Skeletal muscle satellite cell (primary cell): ENCODE measurements around the gene DDC.

Experiments used
- H3K27me3 ChIP-seq: 2 replicates; pipeline ENCODE4 v1.7.0; 2013; ENCODE audit warnings: low read length; ENCODE audit not compliant: control insufficient read depth, insufficient read depth
- H3K36me3 ChIP-seq: 2 replicates; pipeline ENCODE4 v1.7.0; 2013; ENCODE audit warnings: mild to moderate bottlenecking, control low read depth, low read length; ENCODE audit not compliant: insufficient read depth
- H3K4me1 ChIP-seq: 2 replicates; pipeline ENCODE4 v1.7.0; 2013; ENCODE audit warnings: low read length; ENCODE audit not compliant: control insufficient read depth, insufficient read depth
- H3K4me2 ChIP-seq: 2 replicates; pipeline ENCODE4 v1.7.0; 2013; ENCODE audit warnings: mild to moderate bottlenecking, low read length
- H3K4me3 ChIP-seq: 2 replicates; pipeline ENCODE4 v1.7.0; 2013; ENCODE audit warnings: low read length
- H3K9ac ChIP-seq: 2 replicates; pipeline ENCODE4 v1.7.0; 2013; ENCODE audit warnings: mild to moderate bottlenecking, low read depth, low read length, moderate library complexity
- H3K9me3 ChIP-seq: replicated peaks from 2 replicates; pipeline ENCODE4 v1.7.0; 2013; ENCODE audit warnings: mild to moderate bottlenecking, control low read depth, low read length

The DDC gene

GRCh38 chr7:50507898-50508470 is 57.2 kb downstream of the DDC start:
- H3K27me3 ChIP-seq: peaks cover 3% of the 10 kb centered on the region
- H3K9ac ChIP-seq: no peak overlapping the region
- peaks cover 19% of the 10 kb centered on the region for H3K4me1 ChIP-seq
- H3K9me3 ChIP-seq: no peaks in the 10 kb centered on the region
- no peaks in the 10 kb centered on the region for H3K36me3 ChIP-seq
- H3K4me2 ChIP-seq: no peak overlapping the region
- H3K4me3 ChIP-seq: no peak overlapping the region

- H3K4me3 ChIP-seq: no peak overlapping the region
- H3K36me3 ChIP-seq: no peaks in the 10 kb centered on the region
- no peak overlapping the region for H3K9ac ChIP-seq
- H3K4me2 ChIP-seq: no peak overlapping the region
- H3K9me3 ChIP-seq: no peaks in the 10 kb centered on the region
- H3K4me1 ChIP-seq: peaks cover 39% of the 10 kb centered on the region
- H3K27me3 ChIP-seq: no peaks in the 10 kb centered on the region
Measured at GRCh38 chr7:50505553-50506210, 59.5 kb downstream of the DDC start.

- H3K4me1 ChIP-seq: peaks cover 39% of the 10 kb centered on the region
- H3K9me3 ChIP-seq: no peaks in the 10 kb centered on the region
- no peak overlapping the region for H3K4me3 ChIP-seq
- H3K9ac ChIP-seq: no peak overlapping the region
- no peak overlapping the region for H3K4me2 ChIP-seq
- no peaks in the 10 kb centered on the region for H3K36me3 ChIP-seq
- H3K27me3 ChIP-seq: no peaks in the 10 kb centered on the region
Measured at GRCh38 chr7:50504646-50505546, 60.3 kb downstream of the DDC start.

- Histone ChIP-seq H3K4me2 (peak overlapping the region; percentile 75), H3K4me1 (peaks cover 39% of the 10 kb centered on the region), H3K9me3 (no peaks in the 10 kb centered on the region), H3K27me3 (no peaks in the 10 kb centered on the region), H3K9ac (peak overlapping the region; percentile 62), H3K36me3 (no peaks in the 10 kb centered on the region), H3K4me3 (peak overlapping the region; percentile 28)
Measured at GRCh38 chr7:50502947-50503346, 62.3 kb downstream of the DDC start.

DNA sequence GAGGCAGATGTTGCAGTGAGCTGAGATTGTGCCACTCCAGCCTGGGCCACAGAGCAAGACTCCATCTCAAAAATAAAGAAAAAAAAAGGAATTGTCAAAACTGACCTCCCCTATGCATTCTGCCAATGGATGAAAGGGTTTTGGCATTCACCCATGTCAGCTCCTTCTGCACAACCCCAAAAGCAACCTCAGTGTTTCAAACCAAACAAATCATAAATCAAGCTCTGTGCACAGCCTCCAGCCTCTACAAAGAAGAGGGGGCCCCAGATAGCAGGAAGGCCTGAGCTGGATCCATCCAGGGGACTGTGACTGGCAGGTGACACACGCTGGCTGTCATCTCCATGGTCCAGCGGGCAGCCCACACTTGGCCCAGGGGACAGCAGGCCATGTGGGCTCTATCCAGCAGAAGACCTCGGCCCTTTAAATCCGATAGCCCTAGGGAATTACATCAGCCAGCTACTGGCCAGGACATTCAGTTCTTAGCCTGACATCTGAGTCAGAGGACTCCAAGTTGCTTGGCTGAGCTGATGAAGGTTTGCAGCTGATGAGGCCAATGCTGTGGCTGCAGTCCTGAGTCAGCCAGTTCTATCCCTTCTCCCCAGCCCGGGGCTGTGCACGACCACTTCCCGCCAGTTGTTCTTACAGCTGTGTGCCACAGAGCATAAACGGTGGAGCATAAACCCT is 63.1 kb downstream of the DDC start:
- Histone ChIP-seq H3K4me2 (peak overlapping the region; percentile 75), H3K4me3 (peak overlapping the region; percentile 44), H3K9me3 (no peaks in the 10 kb centered on the region), H3K4me1 (peaks cover 47% of the 10 kb centered on the region), H3K9ac (peak overlapping the region; percentile 62), H3K36me3 (no peaks in the 10 kb centered on the region), H3K27me3 (no peaks in the 10 kb centered on the region)

DNA sequence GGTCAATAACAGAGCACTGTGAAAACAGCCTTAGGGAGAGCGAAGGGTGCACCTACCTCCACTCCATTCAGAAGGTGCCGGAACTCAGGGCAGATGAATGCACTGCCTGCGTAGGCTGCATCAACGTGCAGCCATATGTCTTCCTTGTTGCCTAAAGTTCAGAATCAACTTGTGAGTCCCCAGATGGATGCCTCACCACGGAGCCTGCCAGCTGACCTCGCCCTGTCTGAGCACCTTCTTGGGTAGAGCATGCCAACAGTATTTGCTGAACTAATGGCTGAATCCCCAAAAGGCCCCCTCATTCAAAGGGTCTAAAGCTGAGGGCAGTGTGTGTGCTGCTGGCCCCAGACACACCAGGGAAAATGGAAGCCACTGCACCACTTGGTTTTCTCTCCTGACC is 66.1 kb downstream of the DDC start:
- Histone ChIP-seq H3K9ac (no peak overlapping the region), H3K4me1 (peaks cover 48% of the 10 kb centered on the region), H3K36me3 (no peaks in the 10 kb centered on the region), H3K4me3 (no peak overlapping the region), H3K27me3 (no peaks in the 10 kb centered on the region), H3K4me2 (no peak overlapping the region), H3K9me3 (no peaks in the 10 kb centered on the region)

DNA sequence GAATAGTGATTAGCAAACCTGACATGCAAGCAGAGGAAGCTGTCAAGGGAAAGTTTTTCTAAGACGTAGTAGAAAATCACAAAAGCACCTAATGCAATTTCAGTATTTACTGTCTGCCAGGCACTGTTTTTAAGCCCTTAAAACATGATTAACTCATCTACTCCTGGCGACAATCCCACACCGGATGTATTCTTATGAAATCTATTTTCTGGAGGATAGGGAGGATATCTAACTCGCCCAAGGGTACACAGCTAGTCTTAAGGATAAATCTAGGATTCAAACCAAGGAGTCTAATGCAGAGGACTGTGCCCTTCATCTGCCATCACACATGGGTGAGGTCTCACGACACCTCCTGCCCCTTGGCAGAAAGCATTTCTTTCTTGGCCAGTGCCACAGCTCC is 67.2 kb downstream of the DDC start:
- H3K4me1 ChIP-seq: peaks cover 42% of the 10 kb centered on the region
- H3K4me2 ChIP-seq: peak overlapping the region; percentile 35

GRCh38 chr7:50497068-50497642 is 68.0 kb downstream of the DDC start:
- peak overlapping the region; percentile 35 for H3K4me2 ChIP-seq
- H3K4me3 ChIP-seq: no peak overlapping the region
- peaks cover 34% of the 10 kb centered on the region for H3K4me1 ChIP-seq
- H3K27me3 ChIP-seq: no peaks in the 10 kb centered on the region
- no peaks in the 10 kb centered on the region for H3K9me3 ChIP-seq
- no peaks in the 10 kb centered on the region for H3K36me3 ChIP-seq
- H3K9ac ChIP-seq: no peak overlapping the region

More for the DNA sequence above, 67.2 kb downstream of the DDC start:
- no peaks in the 10 kb centered on the region for H3K9me3 ChIP-seq
- H3K4me3 ChIP-seq: no peak overlapping the region
- no peaks in the 10 kb centered on the region for H3K27me3 ChIP-seq
- no peak overlapping the region for H3K9ac ChIP-seq
- H3K36me3 ChIP-seq: no peaks in the 10 kb centered on the region

- Histone ChIP-seq H3K4me3 (no peak overlapping the region), H3K36me3 (no peaks in the 10 kb centered on the region), H3K4me2 (peak overlapping the region; percentile 35), H3K9me3 (no peaks in the 10 kb centered on the region), H3K9ac (no peak overlapping the region), H3K27me3 (peaks cover 2% of the 10 kb centered on the region), H3K4me1 (peaks cover 28% of the 10 kb centered on the region)
Measured at GRCh38 chr7:50496569-50496968, 68.6 kb downstream of the DDC start.

GRCh38 chr7:50495746-50496145 is 69.5 kb downstream of the DDC start:
- peaks cover 2% of the 10 kb centered on the region for H3K27me3 ChIP-seq
- no peaks in the 10 kb centered on the region for H3K9me3 ChIP-seq
- H3K36me3 ChIP-seq: no peaks in the 10 kb centered on the region
- H3K4me3 ChIP-seq: no peak overlapping the region
- no peak overlapping the region for H3K4me2 ChIP-seq
- H3K4me1 ChIP-seq: peaks cover 21% of the 10 kb centered on the region
- H3K9ac ChIP-seq: no peak overlapping the region
